ENCODE results near the gene DUOX1.

Gene DUOX1

GRCh38 chr15:45212493-45212892 is 82.7 kb downstream of the DUOX1 start:
- TF ChIP-seq TAF1 (IDR thresholded peaks at IDR 0.05; ENCODE audit: borderline replicate concordance, low read depth, low read length) (no peak), POLR2A (IDR thresholded peaks at IDR 0.05; ENCODE audit: low read depth, low read length) (no peak), POLR2AphosphoS5 (IDR thresholded peaks at IDR 0.05; ENCODE audit: low read depth, low read length) (no peak)
- FAIRE-seq (no peak), DNase-seq (ENCODE audit: insufficient read length) (no peak)

Measured in GM12892 (cell line).